IMR-90 (cell line): ENCODE results near the gene MYPN. TPM values are rescaled to one million over a fixed set of nuclear protein-coding genes. Genes with fewer than 3 reads are reported as not detected.

Experiments
- ATAC-seq: fragments of 200-7000 bp; cut with Tn5 transposase; 2 replicates; pipeline ENCODE4 v1.9.1; 2020; ENCODE audit warnings: low read depth, mild to moderate bottlenecking, moderate library complexity
- Bru-seq: library from RNA; stranded (reverse); fragments of 400-500 nt; gene quantifications from one replicate; lab custom pipeline; 2021; lab: Mats Ljungman, UMichigan
- BruChase-seq, 2 experiments: library from RNA; stranded (reverse); fragments of 400-500 nt; gene quantifications; one replicate each; lab custom pipeline; 2021; lab: Mats Ljungman, UMichigan
- BruUV-seq: library from RNA; stranded (reverse); fragments of 400-500 nt; replicated peaks from 2 replicates; lab custom pipeline; 2021; lab: Mats Ljungman, UMichigan
- CTCF ChIA-PET: fragments of 300-600 bp; formaldehyde crosslinking; extraction: SDS; loops from one replicate; lab custom pipeline; 2021; ENCODE audit warnings: antibody characterized with exemption; lab: Yijun Ruan, JAX
- POLR2A ChIA-PET: fragments of 300-600 bp; sonication (Branson Sonifier 250); formaldehyde crosslinking; loops from one replicate; lab custom pipeline; 2022; ENCODE audit warnings: antibody characterized with exemption; ENCODE audit not compliant: unreplicated experiment; lab: Charles Lee
- DNase-seq: peaks from one replicate; pipeline ENCODE4 v3.0.0; 2013
- H2AFZ ChIP-seq: replicated peaks from 2 replicates; pipeline ENCODE3; 2013; ENCODE audit warnings: low read length, mild to moderate bottlenecking; ENCODE audit not compliant: poor library complexity
- H2AK5ac ChIP-seq: 2 replicates; pipeline ENCODE4 v1.6.1; 2013; ENCODE audit warnings: low read depth, low read length, inconsistent platforms
- H2AK9ac ChIP-seq: replicated peaks from 2 replicates; pipeline ENCODE3; 2013; ENCODE audit warnings: mild to moderate bottlenecking, low read depth, low read length, moderate library complexity; ENCODE audit not compliant: poor library complexity
- H2BK120ac ChIP-seq: 2 replicates; pipeline ENCODE4 v1.6.1; 2013; ENCODE audit warnings: low read depth, low read length, inconsistent platforms
- H2BK15ac ChIP-seq: 3 replicates; pipeline ENCODE4 v1.6.1; 2013; ENCODE audit warnings: low read depth, low read length, inconsistent platforms
- H2BK20ac ChIP-seq: 2 replicates; pipeline ENCODE4 v1.6.1; 2013; ENCODE audit warnings: low read depth, mild to moderate bottlenecking, inconsistent platforms, low read length, moderate library complexity
- H2BK5ac ChIP-seq: 2 replicates; pipeline ENCODE4 v1.6.1; 2013; ENCODE audit warnings: mild to moderate bottlenecking, low read depth, low read length, inconsistent platforms; ENCODE audit not compliant: poor library complexity, severe bottlenecking
- H3K14ac ChIP-seq: replicated peaks from 2 replicates; pipeline ENCODE4 v1.6.1; 2013; ENCODE audit warnings: low read depth, low read length, inconsistent platforms
- H3K18ac ChIP-seq: 2 replicates; pipeline ENCODE4 v1.6.1; 2013; ENCODE audit warnings: low read depth, low read length, control low read depth
- H3K23ac ChIP-seq: 2 replicates; pipeline ENCODE4 v1.6.1; 2013; ENCODE audit warnings: low read depth, low read length, inconsistent platforms
- H3K27ac ChIP-seq: 2 replicates; pipeline ENCODE4 v1.5.1; 2013; ENCODE audit warnings: mild to moderate bottlenecking, control low read depth, low read length; ENCODE audit not compliant: insufficient read depth
- H3K27me3 ChIP-seq: 2 replicates; pipeline ENCODE4 v1.6.1; 2013; ENCODE audit warnings: low read length; ENCODE audit not compliant: control insufficient read depth, insufficient read depth
- H3K36me3 ChIP-seq: 2 replicates; pipeline ENCODE4 v1.6.1; 2013; ENCODE audit warnings: low read length, mixed read lengths; ENCODE audit not compliant: control insufficient read depth, insufficient read depth
- H3K4ac ChIP-seq: 2 replicates; pipeline ENCODE4 v1.6.1; 2013; ENCODE audit warnings: low read depth, low read length, inconsistent platforms
- H3K4me1 ChIP-seq: 2 replicates; pipeline ENCODE4 v1.6.1; 2013; ENCODE audit warnings: low read length, mixed read lengths; ENCODE audit not compliant: control insufficient read depth, insufficient read depth
- H3K4me2 ChIP-seq: 2 replicates; pipeline ENCODE4 v1.6.1; 2013; ENCODE audit warnings: low read depth, mild to moderate bottlenecking, control low read depth, low read length, moderate library complexity
- H3K4me3 ChIP-seq: 2 replicates; pipeline ENCODE4 v1.5.1; 2013; ENCODE audit warnings: low read depth, mild to moderate bottlenecking, control low read depth, low read length, moderate library complexity; ENCODE audit not compliant: insufficient read depth
- H3K56ac ChIP-seq: 2 replicates; pipeline ENCODE4 v1.6.1; 2013; ENCODE audit warnings: low read length, inconsistent platforms; ENCODE audit not compliant: insufficient read depth; ENCODE audit errors: extremely low read depth
- H3K79me1 ChIP-seq, 2 experiments: 2 replicates each; pipeline ENCODE4 v1.6.1; 2013; ENCODE audit warnings: low read length in 2 of 2, inconsistent platforms in 1 of 2, low read depth in 1 of 2
- H3K9ac ChIP-seq: 2 replicates; pipeline ENCODE4 v1.6.1; 2013; ENCODE audit warnings: low read depth, low read length, control low read depth
- H3K9me1 ChIP-seq: 2 replicates; pipeline ENCODE4 v1.6.1; 2013; ENCODE audit warnings: low read length, inconsistent platforms; ENCODE audit not compliant: insufficient read depth
- H3K9me3 ChIP-seq: 2 replicates; pipeline ENCODE4 v1.6.1; 2013; ENCODE audit warnings: low read length; ENCODE audit not compliant: control insufficient read depth, insufficient read depth
- H4K20me1 ChIP-seq: 2 replicates; pipeline ENCODE4 v1.6.1; 2013; ENCODE audit warnings: low read length, inconsistent platforms; ENCODE audit not compliant: insufficient read depth
- H4K5ac ChIP-seq: 2 replicates; pipeline ENCODE4 v1.6.1; 2013; ENCODE audit warnings: mild to moderate bottlenecking, low read depth, low read length, control low read depth
- H4K8ac ChIP-seq, 2 experiments: 2 replicates each; pipeline ENCODE4 v1.6.1; 2013; ENCODE audit warnings: low read depth in 2 of 2, low read length in 2 of 2, control low read depth in 1 of 2, inconsistent platforms in 1 of 2
- H4K91ac ChIP-seq: 2 replicates; pipeline ENCODE4 v1.6.1; 2013; ENCODE audit warnings: low read depth, low read length, inconsistent platforms; ENCODE audit not compliant: insufficient read depth
- BHLHE40 ChIP-seq: fragments of 150-350 bp; IDR thresholded peaks from 2 replicates; pipeline ENCODE4 v1.6.1; 2016; ENCODE audit warnings: mild to moderate bottlenecking, low read depth, low read length
- CEBPB ChIP-seq: IDR thresholded peaks from 2 replicates; pipeline ENCODE4 v1.6.1; 2012; ENCODE audit warnings: low read depth, low read length, improper control_type of control experiment
- FOS ChIP-seq: fragments of 150-350 bp; IDR thresholded peaks from 2 replicates; pipeline ENCODE4 v1.6.1; 2016; ENCODE audit warnings: low read depth, low read length
- MAFK ChIP-seq: IDR thresholded peaks from 2 replicates; pipeline ENCODE4 v1.6.1; 2012; ENCODE audit warnings: low read depth, low read length, improper control_type of control experiment
- MXI1 ChIP-seq: IDR thresholded peaks from 2 replicates; pipeline ENCODE4 v1.6.1; 2012; ENCODE audit warnings: low read depth, mild to moderate bottlenecking, low read length, moderate library complexity, borderline replicate concordance
- RCOR1 ChIP-seq: IDR thresholded peaks from 2 replicates; pipeline ENCODE4 v1.6.1; 2012; ENCODE audit warnings: mild to moderate bottlenecking, low read length, improper control_type of control experiment; ENCODE audit not compliant: insufficient replicate concordance
- RFX5 ChIP-seq: IDR thresholded peaks from 2 replicates; pipeline ENCODE4 v1.8.0; 2012; ENCODE audit warnings: low read depth, mild to moderate bottlenecking, low read length, moderate library complexity
- WGBS, 2 experiments: methylation state at CpG; one replicate each; pipeline versions ENCODE4 v1.1.5 to v1.1.7; 2013; ENCODE audit warnings: missing lambda C conversion rate in 2 of 2; ENCODE audit not compliant: insufficient read length in 1 of 2; ENCODE audit errors: extremely low coverage in 2 of 2; 5-methylcytosine and 5-hydroxymethylcytosine counted together
- dilution Hi-C: fragments of 300-500 bp; cut with HindIII; formaldehyde crosslinking; loops from one replicate; pipeline ENCODE4 v1.14.3; 2018; ENCODE audit warnings: low sequenced_read_pairs; ENCODE audit not compliant: unreplicated experiment
- in situ Hi-C: fragments of 300-500 bp; cut with MboI; formaldehyde crosslinking; loops from 3 replicates; pipeline ENCODE4 v1.14.3; 2019; ENCODE audit warnings: low sequenced_read_pairs, inconsistent platforms, mixed read lengths
- intact Hi-C: fragments of 100-400 bp; cut with micrococcal nuclease; formaldehyde crosslinking; loops from 2 replicates; pipeline ENCODE4 v1.10.0; 2022
- long read RNA-seq: library from polyadenylated mRNA; unstranded; transcript quantifications from one replicate; pipeline ENCODE4 v2.0.0, GENCODE V29; 2021; ENCODE audit not compliant: unreplicated experiment
- polyA plus RNA-seq, 3 experiments: library from polyadenylated mRNA; depleted of rRNA; stranded (reverse); fragments of >200 nt; gene quantifications; 2 replicates each; pipeline ENCODE4 v1.2.3, GENCODE V29; 2012; ENCODE audit warnings: low replicate concordance in 1 of 3
- total RNA-seq: library from RNA; depleted of rRNA; stranded (reverse); fragments of >200 nt; gene quantifications from 2 replicates; pipeline ENCODE4 v1.2.3, GENCODE V29; 2012; rRNA removed
- TF ChIP-seq, protein P1 (sequence below): conservative IDR thresholded peaks from 2 replicates; pipeline ENCODE4 v1.5.1; 2012; ENCODE audit warnings: mild to moderate bottlenecking, low read depth, low read length, improper control_type of control experiment
- TF ChIP-seq, protein P2 (sequence below): fragments of 150-350 bp; IDR thresholded peaks from 2 replicates; pipeline ENCODE4 v1.6.1; 2016; ENCODE audit warnings: low read depth, mild to moderate bottlenecking, low read length, moderate library complexity, borderline replicate concordance

Gene MYPN, protein sequence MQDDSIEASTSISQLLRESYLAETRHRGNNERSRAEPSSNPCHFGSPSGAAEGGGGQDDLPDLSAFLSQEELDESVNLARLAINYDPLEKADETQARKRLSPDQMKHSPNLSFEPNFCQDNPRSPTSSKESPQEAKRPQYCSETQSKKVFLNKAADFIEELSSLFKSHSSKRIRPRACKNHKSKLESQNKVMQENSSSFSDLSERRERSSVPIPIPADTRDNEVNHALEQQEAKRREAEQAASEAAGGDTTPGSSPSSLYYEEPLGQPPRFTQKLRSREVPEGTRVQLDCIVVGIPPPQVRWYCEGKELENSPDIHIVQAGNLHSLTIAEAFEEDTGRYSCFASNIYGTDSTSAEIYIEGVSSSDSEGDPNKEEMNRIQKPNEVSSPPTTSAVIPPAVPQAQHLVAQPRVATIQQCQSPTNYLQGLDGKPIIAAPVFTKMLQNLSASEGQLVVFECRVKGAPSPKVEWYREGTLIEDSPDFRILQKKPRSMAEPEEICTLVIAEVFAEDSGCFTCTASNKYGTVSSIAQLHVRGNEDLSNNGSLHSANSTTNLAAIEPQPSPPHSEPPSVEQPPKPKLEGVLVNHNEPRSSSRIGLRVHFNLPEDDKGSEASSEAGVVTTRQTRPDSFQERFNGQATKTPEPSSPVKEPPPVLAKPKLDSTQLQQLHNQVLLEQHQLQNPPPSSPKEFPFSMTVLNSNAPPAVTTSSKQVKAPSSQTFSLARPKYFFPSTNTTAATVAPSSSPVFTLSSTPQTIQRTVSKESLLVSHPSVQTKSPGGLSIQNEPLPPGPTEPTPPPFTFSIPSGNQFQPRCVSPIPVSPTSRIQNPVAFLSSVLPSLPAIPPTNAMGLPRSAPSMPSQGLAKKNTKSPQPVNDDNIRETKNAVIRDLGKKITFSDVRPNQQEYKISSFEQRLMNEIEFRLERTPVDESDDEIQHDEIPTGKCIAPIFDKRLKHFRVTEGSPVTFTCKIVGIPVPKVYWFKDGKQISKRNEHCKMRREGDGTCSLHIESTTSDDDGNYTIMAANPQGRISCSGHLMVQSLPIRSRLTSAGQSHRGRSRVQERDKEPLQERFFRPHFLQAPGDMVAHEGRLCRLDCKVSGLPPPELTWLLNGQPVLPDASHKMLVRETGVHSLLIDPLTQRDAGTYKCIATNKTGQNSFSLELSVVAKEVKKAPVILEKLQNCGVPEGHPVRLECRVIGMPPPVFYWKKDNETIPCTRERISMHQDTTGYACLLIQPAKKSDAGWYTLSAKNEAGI (N-terminal part only)
- total RNA-seq (12.5 and 13.1 TPM in 2 replicates), polyA plus RNA-seq (2012; rRNA removed) (7.8 and 8.1 TPM in 2 replicates), Bru-seq, nascent RNA (percentile 61 among the genes with signal in this experiment), BruChase-seq, experiment 1, labeled RNA remaining after a 6-hour chase (percentile 57 among the genes with signal in this experiment), BruChase-seq, experiment 2, labeled RNA remaining after a 2-hour chase (percentile 55 among the genes with signal in this experiment)
- 2.5 and 4.1 TPM in 2 replicates for polyA plus RNA-seq (2012; cell fraction: cytosol; rRNA removed)
- polyA plus RNA-seq (2012; cell fraction: nucleus; rRNA removed; ENCODE audit: low replicate concordance), result 4.3 and 6.7 TPM in 2 replicates
- long read RNA-seq, partial matches to known transcripts, result 2 of 4 reads
- long read RNA-seq, other reads (novel, unspliced or antisense), result 2 of 4 reads

DNA sequence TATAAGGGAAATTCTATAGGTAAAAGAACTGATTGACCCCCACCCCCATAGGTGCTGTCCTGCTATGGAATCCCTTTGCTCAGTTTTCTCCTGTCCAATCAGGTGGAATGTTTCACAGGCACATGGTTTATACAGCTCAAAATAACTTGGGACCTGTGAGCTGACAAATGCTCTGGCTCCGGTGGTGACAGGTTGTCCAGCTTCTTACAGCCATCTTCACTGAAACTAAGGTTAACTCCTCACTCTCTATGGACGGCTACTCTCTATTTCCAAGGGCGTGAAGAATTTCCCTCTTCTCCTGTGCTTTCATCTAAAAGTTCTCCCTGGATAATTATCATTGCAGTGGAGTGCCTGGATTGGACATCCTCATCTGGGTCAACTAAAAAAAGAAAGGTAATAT is at the start of gene MYPN:
TSS of gene MYPN (plus strand) at position 158 of the 400 bp plus-strand sequence. CDS start 11,951 bp downstream, outside the sequence.
- intact Hi-C loops (no loop called here), in situ Hi-C loops (no loop called here), dilution Hi-C loops (no loop called here)
- H2AK9ac ChIP-seq, result peak within 1 kb of the TSS; percentile 73
- H4K8ac ChIP-seq, result peak within 1 kb of the TSS; percentile 43 to 94
- WGBS, 2 experiments, result no CpG with 5 or more reads among the region's 3 CpGs
- CTCF ChIA-PET, result no interaction called here
- peak within 1 kb of the TSS; percentile 98 for H2BK15ac ChIP-seq
- peak within 1 kb of the TSS; percentile 69 for H4K5ac ChIP-seq
- peak within 1 kb of the TSS; percentile 90 for H4K91ac ChIP-seq
- peak within 1 kb of the TSS; percentile 69 for H3K56ac ChIP-seq
- peak within 1 kb of the TSS; percentile 82 for H3K4me2 ChIP-seq
- H2BK5ac ChIP-seq, result peak within 1 kb of the TSS; percentile 95
- no peak for DNase-seq
- H3K18ac ChIP-seq, result peak within 1 kb of the TSS; percentile 88
- no peaks in the 10 kb centered on the region for H4K20me1 ChIP-seq
- H3K79me1 ChIP-seq, result peaks cover 4 to 15% of the 10 kb centered on the region in 2 experiments; a peak in 3 of 4 replicates
- POLR2A ChIA-PET, result interaction anchor here (1.0 kb wide), 1 partner anchor 12 kb away, joined by 3 read pairs; no protein-coding TSS in a partner anchor
- H2BK120ac ChIP-seq, result peak within 1 kb of the TSS; percentile 91
- no TSS peak for BruUV-seq
- peak within 1 kb of the TSS; percentile 82 for H2AFZ ChIP-seq
- peak within 1 kb of the TSS; percentile 78 for H3K4ac ChIP-seq
- peak within 1 kb of the TSS; percentile 59 for H3K27ac ChIP-seq
- H3K4me3 ChIP-seq, result peak within 1 kb of the TSS; percentile 37; the same call in 1 of the 2 replicates
- ATAC-seq, result peak; percentile 7
- H3K4me1 ChIP-seq, result peaks cover 9% of the 10 kb centered on the region
- H2BK20ac ChIP-seq, result peak within 1 kb of the TSS; percentile 94
- H3K36me3 ChIP-seq, result no peaks in the 10 kb centered on the region
- H2AK5ac ChIP-seq, result peak within 1 kb of the TSS; percentile 83
- peak within 1 kb of the TSS; percentile 91 for H3K23ac ChIP-seq
- peaks cover 3% of the 10 kb centered on the region; the same call in 1 of the 2 replicates for H3K9me1 ChIP-seq
- H3K14ac ChIP-seq, result peak within 1 kb of the TSS; percentile 88
- H3K9ac ChIP-seq, result peak within 1 kb of the TSS; percentile 65; the same call in 1 of the 2 replicates
- no peaks in the 10 kb centered on the region for H3K9me3 ChIP-seq
- no peaks in the 10 kb centered on the region for H3K27me3 ChIP-seq
- no peak for TF ChIP-seq MXI1
- no peak for TF ChIP-seq CEBPB
- no peak for TF ChIP-seq MAFK
- TF ChIP-seq FOS, result no peak
- TF ChIP-seq RCOR1, result no peak
- no peak for TF ChIP-seq RFX5
- TF ChIP-seq, protein P1, sequence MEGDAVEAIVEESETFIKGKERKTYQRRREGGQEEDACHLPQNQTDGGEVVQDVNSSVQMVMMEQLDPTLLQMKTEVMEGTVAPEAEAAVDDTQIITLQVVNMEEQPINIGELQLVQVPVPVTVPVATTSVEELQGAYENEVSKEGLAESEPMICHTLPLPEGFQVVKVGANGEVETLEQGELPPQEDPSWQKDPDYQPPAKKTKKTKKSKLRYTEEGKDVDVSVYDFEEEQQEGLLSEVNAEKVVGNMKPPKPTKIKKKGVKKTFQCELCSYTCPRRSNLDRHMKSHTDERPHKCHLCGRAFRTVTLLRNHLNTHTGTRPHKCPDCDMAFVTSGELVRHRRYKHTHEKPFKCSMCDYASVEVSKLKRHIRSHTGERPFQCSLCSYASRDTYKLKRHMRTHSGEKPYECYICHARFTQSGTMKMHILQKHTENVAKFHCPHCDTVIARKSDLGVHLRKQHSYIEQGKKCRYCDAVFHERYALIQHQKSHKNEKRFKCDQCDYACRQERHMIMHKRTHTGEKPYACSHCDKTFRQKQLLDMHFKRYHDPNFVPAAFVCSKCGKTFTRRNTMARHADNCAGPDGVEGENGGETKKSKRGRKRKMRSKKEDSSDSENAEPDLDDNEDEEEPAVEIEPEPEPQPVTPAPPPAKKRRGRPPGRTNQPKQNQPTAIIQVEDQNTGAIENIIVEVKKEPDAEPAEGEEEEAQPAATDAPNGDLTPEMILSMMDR, result no peak
- TF ChIP-seq BHLHE40, result no peak
- TF ChIP-seq, protein P2, sequence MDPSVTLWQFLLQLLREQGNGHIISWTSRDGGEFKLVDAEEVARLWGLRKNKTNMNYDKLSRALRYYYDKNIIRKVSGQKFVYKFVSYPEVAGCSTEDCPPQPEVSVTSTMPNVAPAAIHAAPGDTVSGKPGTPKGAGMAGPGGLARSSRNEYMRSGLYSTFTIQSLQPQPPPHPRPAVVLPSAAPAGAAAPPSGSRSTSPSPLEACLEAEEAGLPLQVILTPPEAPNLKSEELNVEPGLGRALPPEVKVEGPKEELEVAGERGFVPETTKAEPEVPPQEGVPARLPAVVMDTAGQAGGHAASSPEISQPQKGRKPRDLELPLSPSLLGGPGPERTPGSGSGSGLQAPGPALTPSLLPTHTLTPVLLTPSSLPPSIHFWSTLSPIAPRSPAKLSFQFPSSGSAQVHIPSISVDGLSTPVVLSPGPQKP, result no peak
